ENCODE measurements around the gene MDGA2.

DNA sequence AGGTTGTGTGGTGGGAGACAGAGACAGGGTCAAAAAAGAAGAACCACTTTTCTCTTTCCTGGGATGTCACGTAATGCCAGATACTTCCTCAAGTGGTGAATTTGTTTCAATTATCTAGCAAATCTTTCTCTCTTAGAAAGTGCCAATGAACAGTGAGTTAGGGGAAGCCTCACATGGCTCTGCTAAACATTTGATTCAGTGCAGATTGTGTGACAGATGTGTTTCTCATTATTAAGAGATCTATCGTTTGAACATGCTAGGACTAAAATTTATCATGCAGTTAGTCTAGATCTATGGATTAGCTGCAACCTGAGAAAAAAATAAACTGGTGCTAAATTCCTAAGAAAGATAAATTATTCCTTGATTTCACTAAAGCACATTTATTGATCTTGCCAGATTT is 247.8 kb downstream of the MDGA2 start:
- TF ChIP-seq, protein P1, sequence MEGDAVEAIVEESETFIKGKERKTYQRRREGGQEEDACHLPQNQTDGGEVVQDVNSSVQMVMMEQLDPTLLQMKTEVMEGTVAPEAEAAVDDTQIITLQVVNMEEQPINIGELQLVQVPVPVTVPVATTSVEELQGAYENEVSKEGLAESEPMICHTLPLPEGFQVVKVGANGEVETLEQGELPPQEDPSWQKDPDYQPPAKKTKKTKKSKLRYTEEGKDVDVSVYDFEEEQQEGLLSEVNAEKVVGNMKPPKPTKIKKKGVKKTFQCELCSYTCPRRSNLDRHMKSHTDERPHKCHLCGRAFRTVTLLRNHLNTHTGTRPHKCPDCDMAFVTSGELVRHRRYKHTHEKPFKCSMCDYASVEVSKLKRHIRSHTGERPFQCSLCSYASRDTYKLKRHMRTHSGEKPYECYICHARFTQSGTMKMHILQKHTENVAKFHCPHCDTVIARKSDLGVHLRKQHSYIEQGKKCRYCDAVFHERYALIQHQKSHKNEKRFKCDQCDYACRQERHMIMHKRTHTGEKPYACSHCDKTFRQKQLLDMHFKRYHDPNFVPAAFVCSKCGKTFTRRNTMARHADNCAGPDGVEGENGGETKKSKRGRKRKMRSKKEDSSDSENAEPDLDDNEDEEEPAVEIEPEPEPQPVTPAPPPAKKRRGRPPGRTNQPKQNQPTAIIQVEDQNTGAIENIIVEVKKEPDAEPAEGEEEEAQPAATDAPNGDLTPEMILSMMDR (IDR thresholded peaks at IDR 0.05; ENCODE audit: insufficient read depth, low read length, poor library complexity, severe bottlenecking): no peak
- no peak for TF ChIP-seq EZH2phosphoT487 (conservative IDR thresholded peaks at IDR 0.05; ENCODE audit: low read length)

Data from SU-DHL-6 (cell line).